Stimulated activated CD8-positive, alpha-beta memory T cell treated with anti-CD3 and anti-CD28 coated beads, Interleukin-2, amount 100 ng/mL, for 1 hour (primary cell): ENCODE data around the gene DAND5.

ENCODE experiments used
- DNase-seq, 2 donors: peaks; one replicate each; pipeline ENCODE4 v3.0.0-alpha.2; 2020; ENCODE audit warnings: low read depth in 2 of 2

Gene DAND5

GRCh38 chr19:13010038-13010991 lies 40.9 kb downstream of the DAND5 start:
- DNase-seq: no peak

GRCh38 chr19:13010992-13011652 lies 41.7 kb downstream of the DAND5 start:
- DNase-seq: no peak

DNA sequence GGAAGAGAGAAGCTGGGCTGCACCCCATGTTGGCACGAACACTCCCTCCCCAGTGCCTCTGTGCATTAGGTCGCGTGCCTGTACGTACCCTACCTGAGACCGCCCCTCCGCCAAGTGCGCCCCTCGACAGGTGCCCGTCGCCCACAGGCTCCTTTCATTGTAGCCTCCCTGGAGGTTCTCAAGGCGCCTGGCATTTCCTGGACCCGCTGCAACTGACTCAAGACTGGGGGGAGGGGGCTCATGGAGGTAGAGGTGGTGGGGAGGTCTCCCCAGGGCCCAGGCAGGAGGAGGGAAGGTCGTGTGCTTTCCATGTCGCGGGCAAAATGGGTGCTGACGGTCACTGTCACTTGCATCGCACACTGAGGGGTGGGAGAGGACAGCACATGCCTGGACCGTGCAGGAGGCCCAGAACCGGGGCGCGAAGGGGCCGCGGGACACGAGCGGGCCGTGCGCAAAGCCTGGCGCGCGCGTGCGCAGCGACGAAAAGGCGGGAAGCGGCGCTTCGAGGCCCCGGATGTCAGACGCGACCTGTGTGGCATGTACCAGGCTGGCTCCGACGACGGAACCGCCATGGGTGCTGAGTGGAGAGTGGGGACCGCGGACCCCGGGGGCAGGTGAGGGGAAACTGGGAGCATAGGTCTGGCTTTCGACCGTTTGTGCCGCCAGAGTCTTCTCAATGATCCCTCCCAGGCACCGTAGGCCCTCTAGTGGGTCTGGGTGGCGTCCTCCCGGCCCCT lies 42.4 kb downstream of the DAND5 start:
- no peak for DNase-seq

- DNase-seq: no peak
These were observed 43.0 kb downstream of the DAND5 start for GRCh38 chr19:13012390-13012689.

DNA sequence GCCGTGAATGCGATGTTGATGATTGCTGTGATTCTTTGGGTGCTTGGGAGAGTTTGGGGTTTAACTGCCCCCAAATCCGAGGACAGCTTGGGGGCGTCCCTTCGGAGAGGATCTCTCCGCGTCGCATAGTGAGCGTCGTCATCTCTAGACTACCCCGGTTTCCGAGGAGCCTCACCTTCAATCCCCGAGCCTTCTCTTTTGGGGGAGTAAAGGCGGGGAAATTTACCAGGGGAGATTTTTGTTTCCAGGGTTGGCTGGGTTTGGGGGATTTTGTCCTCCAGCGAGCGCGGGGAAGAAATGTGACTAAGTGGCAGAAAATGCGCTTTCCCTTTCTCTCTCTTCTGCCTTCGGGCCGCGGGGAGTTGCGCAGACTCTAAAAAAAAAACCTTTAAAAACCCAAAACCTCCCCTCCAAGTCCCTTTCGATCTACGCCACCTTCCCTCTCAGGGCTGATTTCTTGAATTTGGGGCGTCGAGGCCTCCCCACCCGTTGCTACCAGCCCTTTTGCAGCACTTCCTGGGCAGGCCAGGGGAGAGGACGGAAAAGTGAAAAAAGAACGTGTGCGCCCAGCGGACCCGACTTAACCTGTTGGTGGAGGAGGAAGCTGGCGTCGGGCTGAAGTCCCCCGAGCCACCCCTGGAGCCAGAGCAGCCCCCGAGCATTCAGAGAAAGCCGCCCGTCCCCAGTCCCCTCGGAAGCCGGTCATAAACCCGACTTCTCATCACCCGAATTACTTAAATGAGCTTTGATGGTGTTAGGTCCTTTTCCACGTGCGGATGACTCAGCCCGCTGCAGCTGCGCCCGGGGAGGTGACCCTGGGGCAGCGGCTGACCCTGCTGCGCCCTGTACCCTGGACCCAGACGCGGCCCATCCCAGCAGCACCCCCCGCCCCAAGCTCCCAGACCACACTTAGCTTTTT lies 43.6 kb downstream of the DAND5 start:
- no peak for DNase-seq

GRCh38 chr19:13013649-13014048 lies 44.3 kb downstream of the DAND5 start:
- DNase-seq: no peak

DNA sequence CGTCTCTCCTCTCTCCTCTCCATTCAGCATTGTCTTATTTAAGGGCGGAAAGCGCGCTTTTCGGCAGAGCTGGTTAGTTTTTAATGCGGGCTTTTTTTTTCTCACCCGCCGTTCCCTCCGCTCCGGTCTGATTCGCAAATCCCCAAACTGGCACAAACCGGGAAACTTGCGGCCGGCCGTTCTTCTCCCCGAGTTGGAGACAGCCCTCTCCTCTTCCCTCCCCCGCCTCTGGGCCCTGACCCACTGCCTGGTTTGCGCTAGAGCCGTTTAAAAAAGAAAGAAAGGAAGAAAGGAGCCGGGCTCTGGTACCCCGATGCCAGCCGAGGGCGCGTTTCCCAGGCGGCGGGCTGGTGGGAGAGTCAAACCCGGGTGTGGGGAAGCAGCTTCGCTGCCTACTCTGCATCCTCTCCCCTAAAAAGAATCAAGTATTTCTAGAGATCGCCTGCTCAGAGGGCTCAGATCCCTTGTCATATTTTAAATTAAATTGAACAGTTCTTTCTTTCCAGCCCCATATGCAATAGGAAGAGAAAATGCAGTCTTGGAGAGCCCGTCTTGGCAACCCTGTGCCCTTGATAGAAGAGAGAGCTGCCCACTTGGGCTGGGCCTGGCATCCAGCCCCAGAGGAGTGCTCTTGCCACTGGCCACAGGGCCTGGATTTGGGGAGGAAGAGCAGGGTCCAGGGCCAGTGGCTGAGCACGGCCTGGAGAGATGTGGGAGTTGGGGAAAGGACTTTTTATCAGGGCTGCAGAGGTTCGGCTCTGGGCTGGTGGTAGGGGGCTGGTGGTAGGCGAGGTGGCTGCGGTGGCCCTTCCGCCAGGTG lies 44.9 kb downstream of the DAND5 start:
- no peak for DNase-seq

- DNase-seq: no peak
These were observed 45.5 kb downstream of the DAND5 start for GRCh38 chr19:13014921-13015280.

DNA sequence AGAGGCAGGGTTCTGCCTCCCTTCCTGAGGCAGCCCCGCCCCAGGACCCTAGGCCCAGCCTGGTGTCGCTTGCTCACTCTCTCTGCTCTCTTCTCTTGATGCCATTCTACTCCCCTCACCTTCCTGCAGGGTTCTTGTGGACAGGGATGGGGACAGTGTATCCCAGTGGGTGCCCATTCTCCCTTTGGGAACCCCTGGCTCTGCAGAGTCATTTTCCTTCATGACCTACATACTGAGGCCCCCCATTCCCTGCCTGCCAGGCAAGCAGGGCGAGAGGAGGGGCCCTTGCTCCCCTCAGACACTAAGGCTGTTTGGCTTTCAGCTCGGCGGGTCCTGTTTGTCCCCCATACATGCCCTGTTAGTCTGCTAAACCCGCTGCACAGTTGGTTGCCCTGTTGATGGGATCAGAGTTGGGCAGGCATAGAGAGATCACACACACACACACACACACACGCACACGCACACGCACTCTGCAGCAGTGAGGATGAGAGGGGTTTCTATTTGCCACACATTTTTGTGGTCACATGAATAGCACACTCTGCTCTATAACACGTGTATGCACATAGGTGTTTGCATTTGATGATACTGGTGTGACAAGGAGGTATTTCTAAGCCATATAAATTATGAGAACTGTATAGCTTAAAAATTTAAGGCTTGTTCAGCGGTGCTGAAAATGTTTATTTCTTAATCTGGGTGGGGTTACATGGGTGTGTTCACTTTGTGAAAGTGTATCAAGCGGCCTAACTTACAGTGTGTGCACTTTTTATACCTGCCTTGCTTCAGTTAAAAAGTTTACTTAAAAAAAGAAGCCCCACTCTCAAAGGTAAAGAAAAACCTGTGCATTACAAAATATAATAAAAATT lies 46.2 kb downstream of the DAND5 start:
- DNase-seq: no peak

DNA sequence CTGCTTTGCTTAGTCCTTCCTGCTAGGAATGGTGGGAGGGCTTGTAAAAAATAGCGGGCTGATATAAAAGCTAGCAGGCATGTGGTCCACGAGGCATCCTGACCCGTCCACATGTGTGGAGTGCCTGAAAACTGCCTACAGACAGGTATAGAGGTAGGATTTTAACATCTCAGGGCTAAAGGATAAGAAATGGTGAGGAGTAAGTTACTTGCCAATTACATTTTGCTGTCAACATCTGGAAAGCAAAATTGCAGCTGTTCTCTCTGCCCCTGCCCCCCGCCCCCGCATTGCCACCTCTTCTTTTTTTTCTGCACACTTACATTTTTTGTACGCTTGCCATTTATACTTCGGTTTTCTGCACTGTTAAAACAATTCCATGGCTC lies 46.9 kb downstream of the DAND5 start:
- no peak for DNase-seq

GRCh38 chr19:13016628-13017305 lies 47.4 kb downstream of the DAND5 start:
- DNase-seq: no peak

DNA sequence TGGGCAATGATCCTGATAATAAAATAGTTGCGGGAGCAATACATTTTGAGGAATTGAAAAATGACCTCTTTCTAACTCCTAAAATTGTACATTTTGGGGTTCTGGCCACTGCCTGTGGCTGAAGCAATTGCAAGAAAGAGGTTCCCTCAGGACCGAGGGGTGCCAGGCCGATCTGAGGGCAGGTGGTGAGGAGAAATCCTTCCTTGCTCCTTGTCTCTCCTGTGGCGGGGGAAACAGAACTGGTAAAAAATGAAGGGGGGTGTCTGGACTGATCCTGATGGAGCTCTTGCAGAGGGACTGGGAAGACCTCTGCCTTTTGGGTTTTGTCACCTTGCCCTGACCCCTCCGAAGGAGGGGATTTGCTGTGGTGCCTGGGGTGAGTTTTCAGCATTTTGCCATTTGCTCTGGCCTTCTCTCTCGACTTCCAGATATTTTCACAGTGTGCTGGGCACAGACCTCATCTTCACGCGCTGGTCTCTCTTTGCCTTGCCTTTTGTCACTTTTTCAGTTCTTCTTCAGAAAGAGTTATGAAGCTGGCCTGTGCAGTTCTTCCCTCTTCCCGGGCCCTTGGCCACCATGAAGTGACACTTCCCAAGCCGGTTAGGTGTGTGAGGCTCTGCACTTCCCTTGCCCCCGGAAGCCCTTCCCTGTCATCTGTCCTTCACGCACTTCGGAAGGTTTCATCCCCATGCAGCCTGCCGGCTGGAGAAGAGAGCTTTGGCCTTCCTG lies 48.1 kb downstream of the DAND5 start:
- no peak for DNase-seq

GRCh38 chr19:13018035-13018914 lies 48.9 kb downstream of the DAND5 start:
- no peak for DNase-seq

DNA sequence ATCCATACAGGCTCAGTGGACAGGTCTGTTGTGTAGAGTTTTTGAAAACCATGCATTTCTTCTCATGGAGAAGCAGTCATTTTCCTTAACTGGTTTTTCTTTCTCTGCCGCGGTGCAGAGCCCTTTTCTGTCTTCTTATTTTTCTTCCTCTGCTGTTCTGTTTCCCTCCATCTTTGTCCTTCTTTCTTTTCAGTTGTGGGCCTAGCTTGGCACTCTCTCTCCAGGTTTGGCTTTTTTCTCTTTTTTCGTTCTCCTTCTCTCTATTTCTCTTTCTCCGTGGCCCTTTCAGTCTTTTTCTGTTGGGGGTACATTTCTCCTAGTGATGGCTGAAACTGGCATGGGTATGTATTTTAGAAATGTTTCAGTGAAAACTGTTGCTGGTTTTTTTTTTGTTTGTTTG lies 50.0 kb downstream of the DAND5 start:
- DNase-seq: no peak

GRCh38 chr19:13020002-13020414 lies 50.6 kb downstream of the DAND5 start:
- DNase-seq: no peak

DNA sequence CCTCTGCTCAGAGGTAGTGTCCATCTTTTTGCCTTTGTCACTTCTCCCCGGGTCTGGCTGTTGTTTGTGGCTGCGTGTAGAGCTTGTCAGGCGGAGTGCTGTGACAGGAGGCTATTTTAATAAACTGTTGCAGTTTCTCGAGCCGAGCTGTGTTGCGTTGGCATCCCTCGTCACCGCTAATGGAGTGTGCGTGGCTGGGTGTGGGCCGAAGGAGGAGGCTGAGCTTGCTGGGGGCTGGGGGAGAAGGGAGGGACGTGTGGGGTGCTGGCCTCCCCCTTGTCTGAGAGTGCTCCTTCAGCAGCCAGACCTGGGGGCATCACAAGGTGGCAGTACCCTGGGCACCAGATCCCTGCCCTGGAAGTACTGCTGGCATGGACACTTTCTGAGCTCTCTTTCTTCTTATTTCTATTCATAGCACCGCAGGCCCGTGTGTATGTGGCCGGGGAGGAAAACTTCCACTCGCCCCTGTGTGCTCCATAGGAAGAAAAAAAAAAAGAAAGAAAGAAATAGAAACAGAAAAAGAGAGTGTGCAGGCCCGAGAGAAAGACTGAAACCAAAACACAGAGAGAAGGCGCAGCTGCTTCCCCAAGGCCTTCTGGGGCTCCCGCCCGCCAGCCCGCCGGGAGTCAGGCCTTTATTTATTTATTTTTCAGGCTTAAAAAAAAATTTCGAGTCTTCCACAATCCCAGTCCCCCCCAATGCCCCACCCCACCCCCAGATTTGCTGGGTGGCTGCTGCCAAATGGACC lies 52.9 kb downstream of the DAND5 start:
- DNase-seq: no peak
